Common myeloid progenitor, CD34-positive (primary cell): ENCODE results near the gene UGCG.
"Not testable (repeated sequence)": the region's sequence is repeated elsewhere in the genome, so short reads cannot be mapped to it uniquely, and the experiment has no call there.

Experiments
- CTCF ChIA-PET: fragments of 350-600 bp; sonication (Branson Sonifier 250); formaldehyde crosslinking; loops from one replicate; lab custom pipeline; 2021; ENCODE audit warnings: antibody characterized with exemption; lab: Charles Lee
- POLR2A ChIA-PET: fragments of 350-600 bp; sonication (Branson Sonifier 250); formaldehyde crosslinking; loops from one replicate; lab custom pipeline; 2021; ENCODE audit warnings: antibody characterized with exemption; lab: Charles Lee
- DNase-seq, 3 donors: peaks; one replicate each; pipeline versions ENCODE4 v3.0.0 to v3.0.0-alpha.2; 2013
- H3K27ac ChIP-seq, 2 experiments: 1 replicate in 1 of 2; 2 replicates in 1 of 2; pipeline ENCODE4 v1.7.0; 2013; ENCODE audit warnings: inconsistent platforms in 2 of 2, low read length in 2 of 2, mild to moderate bottlenecking in 2 of 2, low read depth in 1 of 2, moderate library complexity in 1 of 2; ENCODE audit not compliant: severe bottlenecking in 2 of 2, insufficient read depth in 1 of 2, poor library complexity in 1 of 2
- H3K27me3 ChIP-seq, 5 experiments: replicated peaks in 2 of 5; 1 replicate in 3 of 5; 2 replicates in 2 of 5; pipeline versions ENCODE4 v1.6.1 to v1.7.0; 2013; ENCODE audit warnings: low read length in 4 of 5, mild to moderate bottlenecking in 2 of 5, moderate library complexity in 2 of 5, inconsistent platforms in 1 of 5; ENCODE audit not compliant: insufficient read depth in 5 of 5, control insufficient read depth in 4 of 5
- H3K36me3 ChIP-seq, 4 experiments: 1 replicate in 2 of 4; 2 replicates in 2 of 4; pipeline versions ENCODE4 v1.6.1 to v1.7.0; 2013; ENCODE audit warnings: low read length in 3 of 4, control low read depth in 1 of 4, mild to moderate bottlenecking in 1 of 4; ENCODE audit not compliant: control insufficient read depth in 4 of 4, insufficient read depth in 4 of 4
- H3K4me1 ChIP-seq, 4 experiments: 1 replicate in 3 of 4; 2 replicates in 1 of 4; pipeline versions ENCODE4 v1.6.1 to v1.7.1; 2013; ENCODE audit warnings: low read length in 3 of 4, mild to moderate bottlenecking in 3 of 4, control low read depth in 1 of 4, inconsistent platforms in 1 of 4, moderate library complexity in 1 of 4; ENCODE audit not compliant: control insufficient read depth in 4 of 4, insufficient read depth in 4 of 4; ENCODE audit errors: control extremely low read depth in 1 of 4
- H3K4me3 ChIP-seq, 7 experiments: 1 replicate in 4 of 7; 2 replicates in 3 of 7; pipeline versions ENCODE4 v1.5.1 to v1.7.0; 2013; ENCODE audit warnings: mild to moderate bottlenecking in 7 of 7, low read length in 6 of 7, moderate library complexity in 6 of 7, inconsistent platforms in 2 of 7, low read depth in 2 of 7, control low read depth in 1 of 7; ENCODE audit not compliant: insufficient read depth in 4 of 7, control insufficient read depth in 1 of 7; ENCODE audit errors: extremely low read depth in 1 of 7
- H3K9me3 ChIP-seq, 5 experiments: 1 replicate in 4 of 5; 2 replicates in 1 of 5; pipeline versions ENCODE4 v1.6.1 to v1.7.1; 2013; ENCODE audit warnings: low read length in 4 of 5, mild to moderate bottlenecking in 2 of 5, inconsistent platforms in 1 of 5, low read depth in 1 of 5, moderate library complexity in 1 of 5; ENCODE audit not compliant: control insufficient read depth in 4 of 5, insufficient read depth in 2 of 5; ENCODE audit errors: control extremely low read depth in 1 of 5
- WGBS: methylation state at CpG from one replicate; pipeline ENCODE4 v1.1.5; 2013; ENCODE audit not compliant: insufficient coverage; 5-methylcytosine and 5-hydroxymethylcytosine counted together

Gene UGCG

DNA sequence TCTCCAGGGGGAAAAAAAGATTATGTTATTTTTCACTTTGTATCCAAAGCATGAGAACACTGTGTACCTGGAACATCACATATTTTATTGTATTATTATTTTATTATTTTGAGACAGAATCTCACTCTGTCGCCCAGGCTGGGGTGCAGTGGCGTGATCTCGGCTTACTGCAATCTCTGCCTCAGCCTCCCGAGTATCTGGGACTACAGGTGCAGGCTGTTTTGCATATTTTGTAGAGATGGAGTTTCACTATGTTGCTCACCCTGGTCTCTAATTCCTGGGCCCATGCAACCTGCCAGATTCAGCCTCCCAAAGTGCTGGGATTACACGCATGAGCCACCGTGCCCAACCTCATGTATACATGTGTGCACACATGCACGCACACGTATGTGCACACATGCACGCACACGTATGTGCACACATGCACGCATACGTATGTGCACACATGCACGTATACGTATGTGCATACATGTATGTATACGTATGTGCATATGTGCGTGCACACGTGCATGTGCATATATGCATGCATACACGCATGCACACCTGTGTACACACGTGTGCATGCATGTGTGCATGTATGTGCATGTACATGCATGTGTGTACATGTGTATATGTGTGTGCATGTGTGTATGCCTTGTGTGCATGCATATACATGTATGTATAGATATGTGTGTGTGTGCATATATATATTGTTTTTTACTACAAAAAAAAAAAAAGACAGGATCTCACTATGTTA, 9.5 kb upstream of the UGCG start:
- ChIA-PET POLR2A (no interaction called here), CTCF (no interaction called here)
- H3K4me1 ChIP-seq, result no peaks in the 10 kb centered on the region
- WGBS, result 98% methylated on average over 18 of the region's 19 CpGs
- no peaks in the 10 kb centered on the region for H3K36me3 ChIP-seq
- H3K27ac ChIP-seq, result no peak overlapping the region
- H3K27me3 ChIP-seq, result peaks cover 0 to 2% (median 0%) of the 10 kb centered on the region in 5 experiments
- peaks cover 0 to 1% (median 0%) of the 10 kb centered on the region in 5 experiments for H3K9me3 ChIP-seq
- no peak for DNase-seq
- no peak overlapping the region for H3K4me3 ChIP-seq

DNA sequence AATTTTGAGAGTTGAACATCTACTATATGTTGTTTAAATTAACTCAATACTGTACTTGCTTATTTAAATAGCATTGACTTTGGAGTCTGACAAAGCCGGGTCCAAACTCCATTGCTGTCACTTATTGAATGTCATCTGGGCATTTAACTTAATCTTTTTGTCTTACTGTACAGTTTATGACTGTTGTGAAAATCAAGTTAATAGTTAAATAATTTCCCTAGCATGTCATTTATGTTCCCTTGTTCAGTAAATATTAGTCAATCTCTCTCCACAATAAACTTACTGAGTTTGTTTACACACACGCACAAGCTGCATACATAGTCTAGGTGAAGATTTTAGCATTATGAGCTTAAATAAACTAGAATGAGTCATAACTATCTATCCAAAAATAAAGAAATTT, 6.3 kb upstream of the UGCG start:
- no CpG with 5 or more reads among the region's 2 CpGs for WGBS

DNA sequence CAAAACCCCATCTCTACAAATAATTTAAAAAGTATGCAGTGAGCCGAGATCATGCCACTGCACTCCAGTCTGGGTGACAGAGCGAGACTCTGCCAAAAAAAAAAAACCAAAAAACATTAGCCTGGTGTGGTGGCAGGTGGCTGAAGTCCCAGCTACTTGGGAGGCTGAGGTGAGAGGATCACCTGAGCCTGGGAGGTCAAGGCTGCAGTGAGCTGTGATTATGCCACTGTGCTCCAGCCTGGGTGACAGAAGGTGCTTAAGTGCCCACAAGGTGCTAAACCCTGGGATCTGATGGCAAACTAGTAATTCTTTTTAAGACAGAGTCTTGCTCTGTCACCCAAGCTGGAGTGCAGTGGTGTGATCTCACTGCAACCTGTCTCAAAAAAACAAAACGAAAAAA, 5.7 kb upstream of the UGCG start:
- H3K36me3 ChIP-seq, DNase-seq, CTCF ChIA-PET, H3K27ac ChIP-seq, H3K9me3 ChIP-seq, H3K4me1 ChIP-seq, H3K4me3 ChIP-seq, H3K27me3 ChIP-seq: not testable (repeated sequence)
- no CpG with 5 or more reads among the region's 3 CpGs for WGBS
- POLR2A ChIA-PET, result interaction anchor here (0.6 kb wide), 1 partner anchor 468 kb away, joined by 5 read pairs; no protein-coding TSS in a partner anchor

More for the DNA sequence above, 6.3 kb upstream of the UGCG start:
- DNase-seq, result no peak
- no peak overlapping the region for H3K4me3 ChIP-seq
- H3K36me3 ChIP-seq, result no peaks in the 10 kb centered on the region
- ChIA-PET CTCF (no interaction called here), POLR2A (interaction anchor here (0.6 kb wide), 1 partner anchor 469 kb away, joined by 5 read pairs; no protein-coding TSS in a partner anchor)
- peaks cover 0 to 1% (median 0%) of the 10 kb centered on the region in 5 experiments for H3K27me3 ChIP-seq
- no peaks in the 10 kb centered on the region for H3K9me3 ChIP-seq
- no peaks in the 10 kb centered on the region for H3K4me1 ChIP-seq
- no peak overlapping the region for H3K27ac ChIP-seq

DNA sequence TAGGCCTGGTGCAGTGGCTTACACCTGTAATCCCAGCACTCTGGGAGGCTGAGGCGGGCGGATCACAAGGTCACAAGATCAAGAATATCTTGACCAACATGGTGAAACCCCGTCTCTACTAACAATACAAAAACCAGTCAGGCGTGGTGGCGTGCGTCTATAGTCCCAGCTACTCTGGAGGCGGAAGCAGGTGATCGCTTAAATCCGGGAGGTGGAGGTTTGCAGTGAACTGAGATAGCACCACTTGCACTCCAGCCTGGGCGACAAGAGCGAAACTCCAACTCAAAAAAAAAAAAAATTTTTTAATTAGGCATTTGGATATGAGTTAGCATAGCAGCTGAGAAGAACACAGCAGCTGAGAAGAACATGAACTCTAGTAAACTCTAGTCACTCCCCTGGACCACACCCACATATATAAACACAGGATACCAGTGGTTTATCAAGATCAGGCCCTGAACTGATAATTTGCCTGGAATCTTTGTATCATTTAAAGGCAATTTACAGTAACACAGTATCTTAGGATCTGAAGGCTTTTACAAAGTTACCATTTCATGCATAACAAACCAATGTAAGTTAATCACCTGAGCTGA, 4.6 kb upstream of the UGCG start:
- DNase-seq, result peak in 2 of 3 donors; percentile 13 to 20
- Histone ChIP-seq H3K4me3 (no peak overlapping the region), H3K4me1 (peaks cover 3 to 8% (median 5%) of the 10 kb centered on the region in 4 experiments), H3K27ac (no peak overlapping the region), H3K9me3 (no peaks in the 10 kb centered on the region), H3K36me3 (no peaks in the 10 kb centered on the region), H3K27me3 (peaks cover 0 to 1% (median 0%) of the 10 kb centered on the region in 5 experiments)
- CTCF ChIA-PET, result interaction anchor here (1.0 kb wide), 1 partner anchor 84 kb away, joined by 4 read pairs; no protein-coding TSS in a partner anchor
- POLR2A ChIA-PET, result no interaction called here
- whole genome bisulfite sequencing, result 98% methylated on average over 9 of the region's 11 CpGs

DNA sequence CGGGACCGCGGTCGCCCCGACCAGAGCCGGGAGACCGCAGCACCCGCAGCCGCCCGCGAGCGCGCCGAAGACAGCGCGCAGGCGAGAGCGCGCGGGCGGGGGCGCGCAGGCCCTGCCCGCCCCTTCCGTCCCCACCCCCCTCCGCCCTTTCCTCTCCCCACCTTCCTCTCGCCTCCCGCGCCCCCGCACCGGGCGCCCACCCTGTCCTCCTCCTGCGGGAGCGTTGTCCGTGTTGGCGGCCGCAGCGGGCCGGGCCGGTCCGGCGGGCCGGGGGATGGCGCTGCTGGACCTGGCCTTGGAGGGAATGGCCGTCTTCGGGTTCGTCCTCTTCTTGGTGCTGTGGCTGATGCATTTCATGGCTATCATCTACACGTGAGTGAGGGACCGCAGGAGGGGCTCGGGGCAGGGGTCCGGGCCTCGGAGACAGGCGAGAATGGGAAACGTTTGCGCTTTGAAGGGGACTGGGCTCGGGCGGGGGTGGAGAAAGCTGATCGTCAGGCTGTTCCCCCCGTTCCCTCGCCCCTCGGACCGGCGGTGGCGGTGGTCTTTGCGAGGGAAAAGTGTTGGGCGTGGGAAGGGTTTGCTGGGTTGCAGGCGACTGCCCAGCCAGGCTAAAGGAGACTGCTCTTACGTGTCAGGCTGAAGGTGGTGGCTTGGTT, 457 bp downstream of the UGCG start:
- ChIA-PET CTCF (interaction anchor here (0.7 to 1.0 kb wide), 2 partner anchors 12 to 177 kb away, joined by 3 to 5 read pairs; no protein-coding TSS in a partner anchor), POLR2A (no interaction called here)

DNA sequence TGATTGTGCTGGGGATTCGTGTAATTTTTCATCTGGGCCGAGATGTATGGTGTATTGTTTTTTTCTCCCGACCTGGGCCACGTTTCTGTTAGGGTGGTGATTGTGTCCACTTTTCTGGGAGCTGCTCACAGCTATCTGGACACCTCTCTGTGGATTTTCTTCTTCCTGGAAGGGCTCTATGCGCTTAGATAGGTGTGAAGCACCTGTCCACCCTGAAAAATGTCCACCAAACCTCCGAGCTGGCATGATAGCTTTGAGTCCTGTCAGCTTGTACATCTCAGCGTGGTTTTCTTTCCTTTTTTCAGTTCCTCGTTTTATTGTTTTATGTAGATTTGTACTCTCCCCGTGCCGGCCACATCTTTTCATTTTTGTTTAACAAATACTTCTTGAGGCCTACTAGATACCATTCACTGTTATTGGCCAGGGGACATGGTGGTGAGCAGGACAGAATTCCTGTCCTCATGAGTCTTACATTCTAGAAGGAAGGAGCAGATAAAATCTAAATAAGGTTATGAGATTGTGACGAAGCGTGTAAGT, 1.1 kb downstream of the UGCG start:
- Histone ChIP-seq H3K36me3 (no peaks in the 10 kb centered on the region), H3K9me3 (no peaks in the 10 kb centered on the region), H3K27ac (peak overlapping the region in 1 of 2 experiments; percentile 52), H3K4me1 (peaks cover 12 to 19% (median 15%) of the 10 kb centered on the region in 4 experiments), H3K4me3 (peak overlapping the region; percentile 81 to 94 (median 87)), H3K27me3 (peaks cover 0 to 3% (median 0%) of the 10 kb centered on the region in 5 experiments)
- ChIA-PET CTCF (interaction anchor here (0.7 kb wide), 1 partner anchor 12 kb away, joined by 3 read pairs; no protein-coding TSS in a partner anchor), POLR2A (no interaction called here)
- WGBS, result 49% methylated on average over 5 of the region's 12 CpGs
- DNase-seq, result peak; percentile 19 to 60 (median 49)

More for the DNA sequence above, 457 bp downstream of the UGCG start:
- peak overlapping the region; percentile 81 to 94 (median 87) for H3K4me3 ChIP-seq
- H3K4me1 ChIP-seq, result peaks cover 12 to 19% (median 15%) of the 10 kb centered on the region in 4 experiments
- peak in 1 of 3 donors; percentile 58 for DNase-seq
- WGBS, result 0% methylated on average over 32 of the region's 68 CpGs
- no peaks in the 10 kb centered on the region for H3K9me3 ChIP-seq
- H3K27ac ChIP-seq, result peak overlapping the region in 1 of 2 experiments; percentile 52
- no peaks in the 10 kb centered on the region for H3K36me3 ChIP-seq
- peaks cover 0 to 3% (median 0%) of the 10 kb centered on the region in 5 experiments for H3K27me3 ChIP-seq
